ENCODE data around the gene ANKMY1. TPM values are rescaled to one million over a fixed set of nuclear protein-coding genes. Genes with fewer than 3 reads are reported as not detected.

ANKMY1 gene
- total and polyA plus RNA-seq, 2 of the 8 experiments (the other 6 are each of a cell fraction or from before 2014, with no cell fraction given) = 4.5 to 4.8 TPM

GRCh38 chr2:240441326-240441992, 116.3 kb downstream of the ANKMY1 start:
- CTCF ChIA-PET (ENCODE audit: partially characterized antibody) = interaction anchor here (1.0 to 1.9 kb wide), 3 partner anchors 10 to 209 kb away, joined by 3 to 5 read pairs (median 4); no protein-coding TSS in a partner anchor
- TF ChIP-seq SAP30 (IDR thresholded peaks at IDR 0.05; ENCODE audit: insufficient read depth, insufficient replicate concordance, low read length) (no peak), KDM1A (IDR thresholded peaks at IDR 0.05; ENCODE audit: borderline replicate concordance, low read length) (no peak)

More at GRCh38 chr2:240441326-240441992, 116.3 kb downstream of the ANKMY1 start:
- Histone ChIP-seq H3K79me2 (ENCODE audit: control insufficient read depth in 1 of 2, insufficient read depth in 2 of 2, low read length in 2 of 2) (peaks cover 0 to 9% of the 10 kb centered on the region in 2 experiments; a peak in 1 of 4 replicates), H4K8ac (ENCODE audit: extremely low read depth, insufficient read depth, low read length) (peak overlapping the region; percentile 25; the same call in 1 of the 2 replicates), H4K5ac (ENCODE audit: insufficient read length, low read depth, low read length) (no peak overlapping the region), H2BK12ac (ENCODE audit: low read depth, low read length) (no peak overlapping the region; the same call in 1 of the 2 replicates), H2BK15ac (ENCODE audit: low read length) (no peak overlapping the region), H3K9me3 (ENCODE audit: insufficient read depth in 2 of 2, low read depth in 1 of 2, low read length in 1 of 2) (no peaks in the 10 kb centered on the region), H4K91ac (replicated peaks; ENCODE audit: insufficient read length, low read length) (peak overlapping the region; percentile 42), H3K4me1 (replicated peaks in 1 of 4; ENCODE audit: control insufficient read depth in 3 of 4, insufficient read depth in 4 of 4, low read length in 3 of 4) (peaks cover 0 to 9% (median 1%) of the 10 kb centered on the region in 4 experiments; a peak in 4 of 7 replicates), H3K23ac (ENCODE audit: insufficient read length) (no peak overlapping the region), H3K27me3 (replicated peaks in 1 of 4; ENCODE audit: control insufficient read depth in 3 of 4, extremely low read depth in 1 of 4, insufficient read depth in 3 of 4, low read length in 3 of 4) (peaks cover 14 to 17% (median 16%) of the 10 kb centered on the region in 4 experiments), H3K4ac (replicated peaks; ENCODE audit: insufficient read length, low read depth, low read length) (no peak overlapping the region), H4K20me1 (replicated peaks in 1 of 2; ENCODE audit: control insufficient read depth in 1 of 2, insufficient read depth in 2 of 2, low read length in 2 of 2) (peaks cover 24 to 52% of the 10 kb centered on the region in 2 experiments), H3K9ac (replicated peaks in 1 of 4; ENCODE audit: extremely low read depth in 1 of 4, low read depth in 3 of 4, low read length in 3 of 4) (no peak overlapping the region), H3K4me3 (ENCODE audit: extremely low read depth in 1 of 4, insufficient read depth in 2 of 4, low read depth in 3 of 4, low read length in 4 of 4) (no peak overlapping the region), H2BK120ac (replicated peaks; ENCODE audit: low read depth, low read length) (no peak overlapping the region), H3K14ac (ENCODE audit: insufficient read length) (no peak overlapping the region), H2BK5ac (ENCODE audit: low read depth, low read length) (peak overlapping the region; percentile 49; the same call in 1 of the 2 replicates), H3K4me2 (ENCODE audit: insufficient read depth in 1 of 2, low read depth in 2 of 2, low read length in 2 of 2) (no peak overlapping the region), H2AFZ (ENCODE audit: low read length) (no peak overlapping the region), H2BK20ac (ENCODE audit: low read length) (no peak overlapping the region), H3K56ac (replicated peaks; ENCODE audit: insufficient read length, low read depth, low read length) (no peak overlapping the region), H3K36me3 (ENCODE audit: control insufficient read depth in 2 of 4, insufficient read depth in 4 of 4, low read length in 3 of 4) (no peaks in the 10 kb centered on the region; a peak in 1 of 8 replicates), H3K23me2 (ENCODE audit: low read depth, low read length) (peaks cover under 1% of the 10 kb centered on the region; the same call in 1 of the 2 replicates), H3K79me1 (ENCODE audit: low read depth, low read length) (peaks cover 5% of the 10 kb centered on the region; the same call in 1 of the 2 replicates), H2AK5ac (ENCODE audit: low read depth, low read length) (no peak overlapping the region), H3K27ac (ENCODE audit: low read depth, low read length) (no peak overlapping the region), H3K18ac (ENCODE audit: extremely low read depth, low read length) (no peak overlapping the region)
- POLR2A ChIA-PET (ENCODE audit: partially characterized antibody) = no interaction called here
- FAIRE-seq (no peak), DNase-seq (ENCODE audit: low read depth in 1 of 2, low spot score in 2 of 2) (peak in 1 of 2 experiments; percentile 45)
- 86% methylated on average over 27 of the region's 27 CpGs; no CpG with 5 or more reads in 1 of the 2 experiments for WGBS, 2 experiments (ENCODE audit: extremely low coverage in 1 of 2, insufficient coverage in 1 of 2, insufficient read length in 1 of 2, insufficient replicate concordance in 2 of 2, low coverage in 1 of 2, low lambda C conversion rate in 2 of 2, missing lambda C conversion rate in 1 of 2)
